GM06990 (cell line): Measurements from ENCODE around the gene NUTM1.
"Not testable (repeated sequence)": the region's sequence is repeated elsewhere in the genome, so short reads cannot be mapped to it uniquely, and the experiment has no call there.

Experiments used
- DNase-seq: peaks from one replicate; pipeline ENCODE4 v3.0.0-alpha.2; 2011; ENCODE audit not compliant: insufficient read length; ENCODE audit errors: extremely low read depth
- H3K27me3 ChIP-seq: replicated peaks from 2 replicates; pipeline ENCODE4 v1.6.0; 2011; ENCODE audit warnings: low read length; ENCODE audit not compliant: control insufficient read depth, insufficient read depth
- H3K36me3 ChIP-seq: 2 replicates; pipeline ENCODE4 v1.5.1; 2011; ENCODE audit warnings: low read length; ENCODE audit not compliant: control insufficient read depth, insufficient read depth
- H3K4me3 ChIP-seq: replicated peaks from 2 replicates; pipeline ENCODE4 v1.5.1; 2011; ENCODE audit warnings: low read depth, mild to moderate bottlenecking, control low read depth, low read length

Gene NUTM1

GRCh38 chr15:34403160-34403598 lies 60.1 kb downstream of the NUTM1 start:
- not testable (repeated sequence) for H3K36me3 ChIP-seq, DNase-seq, H3K27me3 ChIP-seq, H3K4me3 ChIP-seq

- DNase-seq: not testable (repeated sequence)
Measured at GRCh38 chr15:34403899-34404298, 60.8 kb downstream of the NUTM1 start.

More at GRCh38 chr15:34403899-34404298, 60.8 kb downstream of the NUTM1 start:
- H3K36me3 ChIP-seq, H3K4me3 ChIP-seq, H3K27me3 ChIP-seq: not testable (repeated sequence)
